ENCODE results near the gene RAB33A. TPM values are rescaled to one million over a fixed set of nuclear protein-coding genes. Genes with fewer than 3 reads are reported as not detected.
A peak's percentile ranks its signal among the peaks of the same experiment; 100 is the strongest.

RAB33A gene
- under 1 TPM in 2 of 4 donors, not detected in 2; 0.81 to 0.93 TPM for total RNA-seq

DNA sequence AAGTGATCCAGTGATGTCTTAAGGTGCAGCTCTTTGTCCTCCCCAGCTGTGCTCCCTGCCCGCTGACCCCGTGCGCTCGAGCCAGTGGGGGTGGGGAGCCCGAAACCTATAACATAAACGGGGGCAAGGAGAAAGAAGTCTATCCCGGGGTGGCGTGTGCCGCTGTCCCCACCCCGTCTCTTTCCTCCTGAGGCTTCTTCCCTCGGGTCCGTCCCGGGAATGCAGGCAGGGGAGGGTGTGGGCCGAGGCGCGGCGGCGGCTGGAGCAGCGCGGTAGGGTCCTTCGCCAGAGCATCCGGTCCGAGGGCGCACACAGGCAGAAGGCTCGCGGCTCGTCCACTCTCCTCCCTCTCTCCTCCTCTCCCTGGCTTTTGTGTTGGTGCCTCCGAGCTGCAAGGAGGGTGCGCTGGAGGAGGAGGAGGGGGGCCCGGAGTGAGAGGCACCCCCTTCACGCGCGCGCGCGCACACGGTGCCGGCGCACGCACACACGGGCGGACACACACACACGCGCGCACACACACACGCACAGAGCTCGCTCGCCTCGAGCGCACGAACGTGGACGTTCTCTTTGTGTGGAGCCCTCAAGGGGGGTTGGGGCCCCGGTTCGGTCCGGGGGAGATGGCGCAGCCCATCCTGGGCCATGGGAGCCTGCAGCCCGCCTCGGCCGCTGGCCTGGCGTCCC, at the start of gene RAB33A:
Gene RAB33A (plus strand): TSS at position 517 of the 681 bp plus-strand sequence. CDS start 101 bp downstream, at position 618.
- no CpG with 5 or more reads among the region's 61 CpGs for WGBS, 2 donors
- no peak for TF ChIP-seq POLR2A (IDR thresholded peaks at IDR 0.05)
- no peak for TF ChIP-seq CTCF (IDR thresholded peaks at IDR 0.05)
- Histone ChIP-seq H3K9me3 (no peaks in the 10 kb centered on the region), H3K27ac (no peak within 1 kb of the TSS), H3K4me1 (no peaks in the 10 kb centered on the region), H3K27me3 (no peaks in the 10 kb centered on the region), H3K4me3 (replicated peaks in 1 of 3) (peak within 1 kb of the TSS in 1 of 3 donors; percentile 15), H3K36me3 (no peaks in the 10 kb centered on the region)
- intact Hi-C loops (cut with DNase I), result no loop called here
- no peak for DNase-seq

DNA sequence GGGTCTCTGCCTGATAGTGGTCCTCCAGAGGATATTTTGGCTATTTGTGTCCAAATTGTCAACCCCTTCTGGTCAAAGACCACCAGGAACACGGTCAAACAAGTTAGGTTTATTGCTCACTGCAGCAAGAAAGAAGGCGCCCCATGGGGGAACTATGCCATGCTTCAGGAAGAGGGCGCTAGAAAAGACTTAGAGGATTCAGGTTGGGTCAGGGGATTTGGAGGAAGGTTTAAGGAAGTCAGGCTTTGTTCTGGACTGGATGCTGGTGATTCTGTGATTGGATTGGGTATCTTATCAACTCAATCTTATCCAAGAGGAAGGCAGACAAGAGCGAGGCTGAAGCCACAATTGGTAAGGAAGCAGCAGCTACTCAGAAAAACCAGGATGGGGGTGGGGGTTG, 47.2 kb upstream of the RAB33A start:
- 86 to 97% methylated on average over 4 of the region's 4 CpGs for WGBS, 2 donors
- Histone ChIP-seq H3K27me3 (no peaks in the 10 kb centered on the region), H3K27ac (no peak overlapping the region), H3K36me3 (no peaks in the 10 kb centered on the region), H3K4me3 (replicated peaks in 1 of 3) (no peak overlapping the region), H3K9me3 (no peaks in the 10 kb centered on the region), H3K4me1 (peaks cover 0 to 5% of the 10 kb centered on the region in 2 donors)
- TF ChIP-seq CTCF (IDR thresholded peaks at IDR 0.05), result no peak
- TF ChIP-seq POLR2A (IDR thresholded peaks at IDR 0.05), result no peak
- no peak for DNase-seq
- intact Hi-C loops (cut with DNase I), result no loop called here

GRCh38 chrX:130125091-130125874, 46.5 kb upstream of the RAB33A start:
- WGBS, 2 donors, result 85 to 95% methylated on average over 8 to 13 of the region's 13 CpGs
- no peak for DNase-seq

GRCh38 chrX:130130990-130131389, 40.8 kb upstream of the RAB33A start:
- intact Hi-C loops (cut with DNase I), result no loop called here
- Histone ChIP-seq H3K36me3 (peaks cover 0 to 8% of the 10 kb centered on the region in 2 donors), H3K9me3 (no peaks in the 10 kb centered on the region), H3K4me3 (replicated peaks in 1 of 3) (no peak overlapping the region), H3K27ac (no peak overlapping the region), H3K4me1 (no peaks in the 10 kb centered on the region), H3K27me3 (no peaks in the 10 kb centered on the region)
- TF ChIP-seq POLR2A (IDR thresholded peaks at IDR 0.05) (no peak), CTCF (IDR thresholded peaks at IDR 0.05) (no peak)
- DNase-seq, result no peak
- 96 to 100% methylated on average over 5 of the region's 5 CpGs for WGBS, 2 donors

More at GRCh38 chrX:130125091-130125874, 46.5 kb upstream of the RAB33A start:
- intact Hi-C loops (cut with DNase I), result no loop called here
- Histone ChIP-seq H3K27ac (peak overlapping the region in 1 of 3 donors; percentile 5), H3K9me3 (no peaks in the 10 kb centered on the region), H3K4me3 (replicated peaks in 1 of 3) (no peak overlapping the region), H3K36me3 (no peaks in the 10 kb centered on the region), H3K4me1 (peaks cover 0 to 5% of the 10 kb centered on the region in 2 donors), H3K27me3 (no peaks in the 10 kb centered on the region)
- TF ChIP-seq CTCF (IDR thresholded peaks at IDR 0.05) (no peak), POLR2A (IDR thresholded peaks at IDR 0.05) (no peak)

GRCh38 chrX:130136496-130136895, 35.3 kb upstream of the RAB33A start:
- 82 to 88% methylated on average over 3 to 5 of the region's 5 CpGs for WGBS, 2 donors
- H3K4me1 ChIP-seq, result no peaks in the 10 kb centered on the region
- intact Hi-C loops (cut with DNase I), result no loop called here
- no peak overlapping the region for H3K27ac ChIP-seq
- peaks cover 0 to 13% of the 10 kb centered on the region in 2 donors for H3K36me3 ChIP-seq
- no peak for DNase-seq
- no peaks in the 10 kb centered on the region for H3K27me3 ChIP-seq
- TF ChIP-seq CTCF (IDR thresholded peaks at IDR 0.05) (no peak), POLR2A (IDR thresholded peaks at IDR 0.05) (no peak)
- H3K4me3 ChIP-seq (replicated peaks in 1 of 3), result no peak overlapping the region
- no peaks in the 10 kb centered on the region for H3K9me3 ChIP-seq

Data from thyroid gland (tissue), 4 donors.